GM23248 (cell line): Measurements from ENCODE around the gene FUOM.

Experiments
- EZH2 ChIP-seq: fragments of 200-600 bp; sonication (generic); IDR thresholded peaks from 2 replicates; pipeline ENCODE4 v1.6.1; 2018; ENCODE audit warnings: antibody characterized with exemption, mild to moderate bottlenecking; ENCODE audit not compliant: insufficient read depth, poor library complexity, severe bottlenecking
- EZH2phosphoT487 ChIP-seq: fragments of 200-600 bp; sonication (generic); IDR thresholded peaks from 2 replicates; pipeline ENCODE4 v1.6.1; 2018; ENCODE audit warnings: antibody characterized with exemption, moderate library complexity, mild to moderate bottlenecking, low read depth; ENCODE audit not compliant: insufficient read depth

- TF ChIP-seq EZH2 (no peak), EZH2phosphoT487 (no peak)
Measured at GRCh38 chr10:133359972-133360610, 2.3 kb upstream of the FUOM start.
